HepG2 (cell line): ENCODE results near the gene PTCD1. TPM values are rescaled to one million over a fixed set of nuclear protein-coding genes. Genes with fewer than 3 reads are reported as not detected.
A peak's percentile ranks its signal among the peaks of the same experiment; 100 is the strongest.

Experiments used
- ARNT ChIP-seq: fragments of 450-650 bp; IDR thresholded peaks from 2 replicates; pipeline ENCODE4 v1.6.1; 2017
- EEA1 ChIP-seq: sonication (generic); formaldehyde crosslinking; IDR thresholded peaks from 2 replicates; pipeline ENCODE4 v1.5.1; 2020; ENCODE audit warnings: mild to moderate bottlenecking, missing genetic modification reagents, borderline replicate concordance
- GMEB1 ChIP-seq: sonication (generic); formaldehyde crosslinking; IDR thresholded peaks from 2 replicates; pipeline ENCODE4 v1.5.1; 2020; ENCODE audit warnings: missing genetic modification reagents, mild to moderate bottlenecking, borderline replicate concordance
- HMGA1 ChIP-seq: sonication (generic); formaldehyde crosslinking; conservative IDR thresholded peaks from 2 replicates; pipeline ENCODE4 v1.4.0; 2020; ENCODE audit warnings: missing genetic modification reagents
- KDM2A ChIP-seq: sonication (generic); formaldehyde crosslinking; IDR thresholded peaks from 2 replicates; pipeline ENCODE4 v1.4.0; 2020; ENCODE audit warnings: low read depth, missing genetic modification reagents, borderline replicate concordance
- TRIM22 ChIP-seq: fragments of 450-650 bp; IDR thresholded peaks from 2 replicates; pipeline ENCODE4 v1.6.1; 2017
- ZNF142 ChIP-seq: sonication (generic); formaldehyde crosslinking; IDR thresholded peaks from 2 replicates; pipeline ENCODE4 v1.4.0; 2020; ENCODE audit warnings: missing genetic modification reagents
- ZNF280B ChIP-seq: sonication (generic); formaldehyde crosslinking; IDR thresholded peaks from 2 replicates; pipeline ENCODE4 v1.5.0; 2020; ENCODE audit warnings: missing genetic modification reagents, mild to moderate bottlenecking, borderline replicate concordance
- ZNF513 ChIP-seq: sonication (generic); formaldehyde crosslinking; conservative IDR thresholded peaks from 2 replicates; pipeline ENCODE4 v1.5.0; 2020; ENCODE audit warnings: missing genetic modification reagents
- ZNF619 ChIP-seq: sonication (generic); formaldehyde crosslinking; IDR thresholded peaks from 2 replicates; pipeline ENCODE4 v1.4.0; 2020; ENCODE audit warnings: mild to moderate bottlenecking, missing genetic modification reagents
- ZNF737 ChIP-seq: sonication (generic); formaldehyde crosslinking; IDR thresholded peaks from 2 replicates; pipeline ENCODE4 v1.5.0; 2020; ENCODE audit warnings: missing genetic modification reagents, mild to moderate bottlenecking, borderline replicate concordance
- ZNF776 ChIP-seq: sonication (generic); formaldehyde crosslinking; IDR thresholded peaks from 2 replicates; pipeline ENCODE4 v1.4.0; 2020; ENCODE audit warnings: mild to moderate bottlenecking, missing genetic modification reagents
- polyA plus RNA-seq, 8 experiments: library from polyadenylated mRNA; depleted of rRNA in 3 of 8; stranded (reverse) in 7 of 8; unstranded in 1 of 8; fragments of >200 nt; fragmentation: Illumina TruSeq in 4 of 8; extraction: Trizol in 4 of 8; gene quantifications; 2 replicates each; pipeline versions ENCODE4 v1.2.1 to v1.2.3, GENCODE V29; 2011 to 2016; ENCODE audit warnings: low read depth in 4 of 8, missing spikeins in 1 of 8, mixed read lengths in 1 of 8; ENCODE audit not compliant: insufficient read depth in 1 of 8
- total RNA-seq, 5 experiments: library from RNA; depleted of rRNA; stranded (reverse); fragments of >200 nt; fragmentation: Illumina TruSeq; extraction: Trizol; gene quantifications; 2 replicates each; pipeline ENCODE4 v1.2.3, GENCODE V29; 2016; ENCODE audit warnings: low read depth in 1 of 5

Gene PTCD1
- total and polyA plus RNA-seq, 2 of the 13 experiments (the other 11 are each of a cell fraction or from before 2014, with no cell fraction given) = 3.0 to 8.4 TPM

GRCh38 chr7:99472561-99473314 is 34.1 kb upstream of the PTCD1 start, which contains the start of gene ZNF789 (continued):
- TF ChIP-seq ZNF142 (CRISPR knock-in tag) (peak; percentile 35; the same call in 1 of the 2 replicates), ARNT (no peak), ZNF280B (CRISPR knock-in tag) (peak; percentile 72; the same call in 1 of the 2 replicates), ZNF513 (CRISPR knock-in tag) (no peak), ZNF776 (CRISPR knock-in tag) (peak; percentile 35; the same call in 1 of the 2 replicates), ZNF619 (CRISPR knock-in tag) (0 out of 2 replicates have a peak, but pooled peaks have one; percentile 25), KDM2A (CRISPR knock-in tag) (peak; percentile 87), ZNF737 (CRISPR knock-in tag) (no peak), TRIM22 (no peak), EEA1 (CRISPR knock-in tag) (no peak), HMGA1 (no peak), GMEB1 (CRISPR knock-in tag) (peak; percentile 49; the same call in 1 of the 2 replicates)
